HG02981 (cell line): ENCODE results near the gene IFT81.
"Not testable (repeated sequence)": the region's sequence is repeated elsewhere in the genome, so short reads cannot be mapped to it uniquely, and the experiment has no call there.

Experiments used
- ATAC-seq: cut with Tn5 transposase; IDR thresholded peaks from one replicate; pipeline ENCODE4 v1.9.1; 2021; ENCODE audit warnings: mild to moderate bottlenecking, moderate library complexity; ENCODE audit not compliant: unreplicated experiment

Gene IFT81

GRCh38 chr12:110107369-110108281 is 16.5 kb upstream of the IFT81 start:
- no peak for ATAC-seq

GRCh38 chr12:110108309-110109036 is 15.7 kb upstream of the IFT81 start:
- no peak for ATAC-seq

GRCh38 chr12:110109037-110109836 is 14.9 kb upstream of the IFT81 start:
- ATAC-seq = no peak

GRCh38 chr12:110109837-110110535 is 14.2 kb upstream of the IFT81 start:
- ATAC-seq = no peak

GRCh38 chr12:110111476-110112334 is 12.5 kb upstream of the IFT81 start:
- no peak for ATAC-seq

GRCh38 chr12:110112335-110112660 is 11.9 kb upstream of the IFT81 start:
- no peak for ATAC-seq

GRCh38 chr12:110114528-110114937 is 9.6 kb upstream of the IFT81 start:
- no peak for ATAC-seq

- ATAC-seq = no peak
Observed at GRCh38 chr12:110115675-110116074, 8.5 kb upstream of the IFT81 start.

GRCh38 chr12:110116623-110117022 is 7.5 kb upstream of the IFT81 start:
- ATAC-seq = no peak

- not testable (repeated sequence) for ATAC-seq
Observed at GRCh38 chr12:110117210-110117609, 6.9 kb upstream of the IFT81 start.

GRCh38 chr12:110117956-110118685 is 6.0 kb upstream of the IFT81 start:
- ATAC-seq = no peak

GRCh38 chr12:110122929-110123328 is 1.2 kb upstream of the IFT81 start:
- ATAC-seq = no peak

- no peak for ATAC-seq
Observed at GRCh38 chr12:110123919-110124268, 263 bp upstream of the IFT81 start.

GRCh38 chr12:110126557-110126956 is 2.4 kb downstream of the IFT81 start:
- ATAC-seq = no peak

- no peak for ATAC-seq
Observed at GRCh38 chr12:110134691-110135411, 10.7 kb downstream of the IFT81 start.

- no peak for ATAC-seq
Observed at GRCh38 chr12:110135806-110136205, 11.6 kb downstream of the IFT81 start.

- ATAC-seq = no peak
Observed at GRCh38 chr12:110137786-110138185, 13.6 kb downstream of the IFT81 start.

GRCh38 chr12:110141389-110141788 is 17.2 kb downstream of the IFT81 start:
- no peak for ATAC-seq

GRCh38 chr12:110146986-110147385 is 22.8 kb downstream of the IFT81 start:
- no peak for ATAC-seq
